ENCODE measurements around the gene MRPS27. TPM values are rescaled to one million over a fixed set of nuclear protein-coding genes. Genes with fewer than 3 reads are reported as not detected.

Gene MRPS27
- total and polyA plus RNA-seq, 9 of the 15 experiments (the other 6 are each of a cell fraction or from before 2014, with no cell fraction given), result 73.6 to 144 (median 106) TPM

GRCh38 chr5:72268753-72269410, 51.2 kb downstream of the MRPS27 start (continued):
- peak; percentile 53 to 55 for TF ChIP-seq RAD21 (CRISPR knock-in tag; conservative IDR thresholded peaks at IDR 0.05 in 1 of 2, IDR thresholded peaks at IDR 0.05 in 1 of 2)
- no peak for TF ChIP-seq SAP30 (IDR thresholded peaks at IDR 0.05; ENCODE audit: borderline replicate concordance, insufficient read depth, low read depth, low read length, poor library complexity, severe bottlenecking)
- TF ChIP-seq MBD2 (IDR thresholded peaks at IDR 0.05; ENCODE audit: borderline replicate concordance, low read depth), result no peak
- no peak for TF ChIP-seq SMARCA5 (IDR thresholded peaks at IDR 0.05)
- TF ChIP-seq BRD4 (IDR thresholded peaks at IDR 0.05), result no peak
- TF ChIP-seq CTCFL (IDR thresholded peaks at IDR 0.05; ENCODE audit: borderline replicate concordance, insufficient read depth, low read depth, low read length, poor library complexity, severe bottlenecking), result peak; percentile 48
- TF ChIP-seq HNRNPL (IDR thresholded peaks at IDR 0.05; ENCODE audit: low read depth, low read length), result no peak
- TF ChIP-seq CTCF (IDR thresholded peaks at IDR 0.05 in 2 of 3, conservative IDR thresholded peaks at IDR 0.05 in 1 of 3; ENCODE audit: insufficient read depth in 2 of 3, low read depth in 1 of 3, low read length in 3 of 3), result peak; percentile 60 to 78 (median 67)
- TF ChIP-seq SMC3 (conservative IDR thresholded peaks at IDR 0.05; ENCODE audit: insufficient read depth, low read depth, low read length), result peak; percentile 26; the same call in 1 of the 2 replicates
